SK-N-SH (cell line): ENCODE measurements around the gene TENT5A. TPM values are rescaled to one million over a fixed set of nuclear protein-coding genes. Genes with fewer than 3 reads are reported as not detected.

Experiments
- CTCF ChIA-PET: fragments of 300-600, 350-600 bp; formaldehyde crosslinking; extraction: SDS; loops from one replicate; lab custom pipeline; 2021; lab: Yijun Ruan, JAX
- POLR2A ChIA-PET: fragments of 350-600 bp; sonication (Branson Sonifier 250); formaldehyde crosslinking; extraction: SDS; loops from one replicate; lab custom pipeline; 2020; ENCODE audit warnings: antibody characterized with exemption, inconsistent platforms; lab: Yijun Ruan, JAX
- DNase-seq: peaks from one replicate; pipeline ENCODE4 v3.0.0; 2012
- H2AFZ ChIP-seq: fragments of 200-600 bp; sonication (generic); 2 replicates; pipeline ENCODE4 v1.8.1; 2016; ENCODE audit warnings: antibody characterized with exemption, mild to moderate bottlenecking, low read depth
- H3F3A ChIP-seq: fragments of 200-600 bp; sonication (generic); replicated peaks from 2 replicates; pipeline ENCODE3; 2016; ENCODE audit warnings: antibody characterized with exemption, mild to moderate bottlenecking; ENCODE audit not compliant: insufficient read depth
- H3K27ac ChIP-seq, 2 experiments: fragments of 200-500 bp in 1 of 2; fragments of 200-600 bp in 1 of 2; sonication (Bioruptor generic) in 1 of 2; sonication (generic), shearing (Covaris generic) in 1 of 2; 2 replicates each; pipeline versions ENCODE4 v1.5.1 to v1.6.1; 2014 to 2016; ENCODE audit warnings: low read depth in 2 of 2, inconsistent platforms in 1 of 2, low read length in 1 of 2, mild to moderate bottlenecking in 1 of 2, mixed read lengths in 1 of 2
- H3K27me3 ChIP-seq: fragments of 200-600 bp; sonication (generic), shearing (Covaris generic); 2 replicates; pipeline ENCODE4 v1.6.1; 2016; ENCODE audit warnings: mixed run types; ENCODE audit not compliant: insufficient read depth
- H3K36me3 ChIP-seq, 2 experiments: fragments of 200-500 bp in 1 of 2; fragments of 200-600 bp in 1 of 2; sonication (Bioruptor generic) in 1 of 2; sonication (generic) in 1 of 2; replicated peaks in 1 of 2; 2 replicates each; pipeline versions ENCODE3 to v1.5.1; 2014 to 2016; ENCODE audit warnings: low read length in 1 of 2, mild to moderate bottlenecking in 1 of 2; ENCODE audit not compliant: insufficient read depth in 2 of 2, control insufficient read depth in 1 of 2
- H3K4me1 ChIP-seq, 2 experiments: fragments of 200-500 bp in 1 of 2; fragments of 200-600 bp in 1 of 2; sonication (Bioruptor generic) in 1 of 2; sonication (generic), shearing (Covaris generic) in 1 of 2; 2 replicates each; pipeline versions ENCODE4 v1.5.1 to v1.6.1; 2014 to 2016; ENCODE audit warnings: low read depth in 1 of 2, low read length in 1 of 2, mixed run types in 1 of 2; ENCODE audit not compliant: insufficient read depth in 2 of 2, control insufficient read depth in 1 of 2
- H3K4me2 ChIP-seq: fragments of 200-600 bp; sonication (generic), shearing (Covaris generic); 2 replicates; pipeline ENCODE4 v1.6.1; 2017; ENCODE audit warnings: mixed run types
- H3K4me3 ChIP-seq, 2 experiments: fragments of 200-500 bp in 1 of 2; fragments of 200-600 bp in 1 of 2; sonication (Bioruptor generic) in 1 of 2; sonication (generic), shearing (Covaris generic) in 1 of 2; 2 replicates each; pipeline versions ENCODE4 v1.5.1 to v1.8.1; 2014 to 2016; ENCODE audit warnings: low read depth in 2 of 2, inconsistent platforms in 1 of 2, low read length in 1 of 2, mild to moderate bottlenecking in 1 of 2, mixed read lengths in 1 of 2, moderate library complexity in 1 of 2
- H3K79me2 ChIP-seq: fragments of 200-600 bp; sonication (generic); 2 replicates; pipeline ENCODE4 v1.8.1; 2017; ENCODE audit warnings: mild to moderate bottlenecking; ENCODE audit not compliant: insufficient read depth
- H3K9ac ChIP-seq: fragments of 200-600 bp; sonication (generic); 2 replicates; pipeline ENCODE4 v1.6.1; 2017; ENCODE audit warnings: mixed run types
- H3K9me2 ChIP-seq: fragments of 200-600 bp; sonication (generic); 2 replicates; pipeline ENCODE4 v1.6.1; 2017; ENCODE audit warnings: mixed run types
- H3K9me3 ChIP-seq: fragments of 200-600 bp; sonication (generic); 2 replicates; pipeline ENCODE4 v1.6.1; 2017; ENCODE audit warnings: mixed run types, mild to moderate bottlenecking, moderate library complexity
- H4K20me1 ChIP-seq: fragments of 200-600 bp; sonication (generic); 2 replicates; pipeline ENCODE4 v1.6.1; 2017; ENCODE audit warnings: mild to moderate bottlenecking, mixed run types; ENCODE audit not compliant: insufficient read depth
- ELF1 ChIP-seq: IDR thresholded peaks from 2 replicates; pipeline ENCODE4 v1.4.0; 2012
- FOXJ3 ChIP-seq: sonication (generic); formaldehyde crosslinking; IDR thresholded peaks from 2 replicates; pipeline ENCODE4 v1.5.1; 2020; ENCODE audit warnings: mild to moderate bottlenecking, missing genetic modification reagents
- GABPA ChIP-seq: IDR thresholded peaks from 2 replicates; pipeline ENCODE4 v1.4.0; 2012; ENCODE audit warnings: low read depth, mild to moderate bottlenecking
- GATA2 ChIP-seq: sonication (generic); formaldehyde crosslinking; IDR thresholded peaks from 2 replicates; pipeline ENCODE4 v1.5.0; 2020; ENCODE audit warnings: mild to moderate bottlenecking, missing genetic modification reagents
- JUND ChIP-seq: IDR thresholded peaks from 2 replicates; pipeline ENCODE4 v1.4.0; 2012
- NFIC ChIP-seq: IDR thresholded peaks from 2 replicates; pipeline ENCODE4 v1.4.0; 2012; ENCODE audit warnings: borderline replicate concordance
- NRF1 ChIP-seq: IDR thresholded peaks from 2 replicates; pipeline ENCODE4 v1.6.1; 2012; ENCODE audit warnings: low read depth, mild to moderate bottlenecking, low read length
- POLR2AphosphoS5 ChIP-seq: IDR thresholded peaks from 2 replicates; pipeline ENCODE4 v1.6.1; 2012; ENCODE audit warnings: low read depth, low read length
- RAD21 ChIP-seq: IDR thresholded peaks from 2 replicates; pipeline ENCODE4 v1.6.1; 2012; ENCODE audit warnings: mild to moderate bottlenecking, low read length
- RCOR1 ChIP-seq: fragments of 150-350 bp; IDR thresholded peaks from 2 replicates; pipeline ENCODE4 v1.6.1; 2017; ENCODE audit warnings: antibody characterized with exemption, low read length
- RFX5 ChIP-seq: IDR thresholded peaks from 2 replicates; pipeline ENCODE4 v1.6.1; 2012; ENCODE audit warnings: mild to moderate bottlenecking, improper control_type of control experiment, low read length
- RXRA ChIP-seq: IDR thresholded peaks from 2 replicates; pipeline ENCODE4 v1.4.0; 2012; ENCODE audit warnings: low read depth, mild to moderate bottlenecking, borderline replicate concordance
- TAF1 ChIP-seq: IDR thresholded peaks from 2 replicates; pipeline ENCODE4 v1.6.1; 2012; ENCODE audit warnings: low read depth, mild to moderate bottlenecking, low read length, moderate library complexity, borderline replicate concordance
- TCF12 ChIP-seq: IDR thresholded peaks from 2 replicates; pipeline ENCODE4 v1.4.0; 2012
- TEAD4 ChIP-seq: IDR thresholded peaks from 2 replicates; pipeline ENCODE4 v1.4.0; 2012; ENCODE audit warnings: mild to moderate bottlenecking, borderline replicate concordance; ENCODE audit not compliant: insufficient read depth
- USF1 ChIP-seq: IDR thresholded peaks from 2 replicates; pipeline ENCODE4 v1.4.0; 2012; ENCODE audit warnings: low read depth, borderline replicate concordance
- USF2 ChIP-seq: fragments of 150-350 bp; IDR thresholded peaks from 2 replicates; pipeline ENCODE4 v1.6.1; 2017; ENCODE audit warnings: antibody characterized with exemption, low read length, low read depth, borderline replicate concordance
- WGBS: methylation state at CpG from one replicate; pipeline ENCODE4 v1.1.6; 2017; ENCODE audit warnings: low lambda C conversion rate; 5-methylcytosine and 5-hydroxymethylcytosine counted together
- polyA plus RNA-seq, 3 experiments: library from polyadenylated mRNA; depleted of rRNA; stranded (reverse); fragments of >200 nt; gene quantifications; 2 replicates each; pipeline ENCODE4 v1.2.3, GENCODE V29; 2012

TENT5A gene
- polyA plus RNA-seq, 1 of the 3 experiments (the other 2 are of a cell fraction): 4.9 TPM

GRCh38 chr6:81764531-81764930 is 12.1 kb upstream of the TENT5A start:
- no peak overlapping the region for H3K4me3 ChIP-seq
- H3K79me2 ChIP-seq: no peaks in the 10 kb centered on the region
- no peak overlapping the region for H3K27ac ChIP-seq
- 94% methylated on average over 2 of the region's 2 CpGs for WGBS
- ChIA-PET CTCF (interaction anchor here (3.1 kb wide), 1 partner anchor 11 kb away, joined by 13 read pairs; no protein-coding TSS in a partner anchor), POLR2A (no interaction called here)
- peaks cover 19% of the 10 kb centered on the region for H3F3A ChIP-seq
- no peak overlapping the region for H3K9ac ChIP-seq
- H3K4me1 ChIP-seq: peaks cover 27 to 51% of the 10 kb centered on the region in 2 experiments
- H3K9me2 ChIP-seq: no peaks in the 10 kb centered on the region
- no peak for DNase-seq
- no peaks in the 10 kb centered on the region for H3K27me3 ChIP-seq
- no peaks in the 10 kb centered on the region for H3K9me3 ChIP-seq
- no peaks in the 10 kb centered on the region for H4K20me1 ChIP-seq
- no peak overlapping the region for H3K4me2 ChIP-seq
- H3K36me3 ChIP-seq: no peaks in the 10 kb centered on the region
- H2AFZ ChIP-seq: no peak overlapping the region
- no peak for TF ChIP-seq GATA2 (CRISPR knock-in tag)

GRCh38 chr6:81763968-81764367 is 11.5 kb upstream of the TENT5A start:
- no peak overlapping the region for H3K27ac ChIP-seq
- no peaks in the 10 kb centered on the region for H3K9me2 ChIP-seq
- TF ChIP-seq FOXJ3 (CRISPR knock-in tag) (no peak), USF2 (no peak), JUND (no peak), ELF1 (no peak), TAF1 (no peak), POLR2AphosphoS5 (no peak), RCOR1 (no peak), RFX5 (no peak), GABPA (no peak), NFIC (no peak), GATA2 (CRISPR knock-in tag) (no peak), NRF1 (no peak), TEAD4 (no peak), TCF12 (no peak), RAD21 (no peak), USF1 (no peak), RXRA (no peak)
- no peaks in the 10 kb centered on the region for H4K20me1 ChIP-seq
- POLR2A ChIA-PET: interaction anchor here (1.0 kb wide), 1 partner anchor 11 kb away, joined by 3 read pairs; the partner anchor contains the start of gene TENT5A
- CTCF ChIA-PET: interaction anchor here (3.1 kb wide), 1 partner anchor 10 kb away, joined by 13 read pairs; no protein-coding TSS in a partner anchor
- H3K27me3 ChIP-seq: no peaks in the 10 kb centered on the region
- no peak overlapping the region for H3K9ac ChIP-seq
- no peak overlapping the region for H2AFZ ChIP-seq
- no peaks in the 10 kb centered on the region for H3K36me3 ChIP-seq
- H3K4me3 ChIP-seq: no peak overlapping the region
- no peak for DNase-seq
- WGBS: 74% methylated on average over 3 of the region's 3 CpGs
- H3K9me3 ChIP-seq: no peaks in the 10 kb centered on the region
- peaks cover 27 to 51% of the 10 kb centered on the region in 2 experiments for H3K4me1 ChIP-seq
- H3F3A ChIP-seq: peaks cover 19% of the 10 kb centered on the region
- H3K4me2 ChIP-seq: no peak overlapping the region
- H3K79me2 ChIP-seq: no peaks in the 10 kb centered on the region
